Cortex of kidney (tissue), 1 donor: ENCODE measurements around the gene DBR1.
"Not testable (repeated sequence)": the region's sequence is repeated elsewhere in the genome, so short reads cannot be mapped to it uniquely, and the experiment has no call there.

ENCODE experiments used
- DNase-seq: peaks from one replicate; lab custom pipeline; 2025; lab: John Stamatoyannopoulos, UW

DBR1 gene

GRCh38 chr3:138186803-138187295 is 12.1 kb upstream of the DBR1 start:
- DNase-seq, result no peak

GRCh38 chr3:138186221-138186620 is 11.5 kb upstream of the DBR1 start:
- DNase-seq, result no peak

GRCh38 chr3:138184994-138185393 is 10.3 kb upstream of the DBR1 start:
- no peak for DNase-seq

- no peak for DNase-seq
Observed at GRCh38 chr3:138180375-138181029, 5.8 kb upstream of the DBR1 start.

GRCh38 chr3:138173769-138174420 is 826 bp downstream of the DBR1 start:
- DNase-seq, result no peak

GRCh38 chr3:138172625-138173024 is 2.1 kb downstream of the DBR1 start:
- no peak for DNase-seq

GRCh38 chr3:138165061-138165460 is 9.7 kb downstream of the DBR1 start:
- no peak for DNase-seq

- no peak for DNase-seq
Observed at GRCh38 chr3:138157743-138158142, 17.0 kb downstream of the DBR1 start.

- DNase-seq, result no peak
Observed at GRCh38 chr3:138154534-138154933, 20.2 kb downstream of the DBR1 start.

GRCh38 chr3:138148503-138148902 is 26.2 kb downstream of the DBR1 start:
- DNase-seq, result no peak

GRCh38 chr3:138142181-138142580 is 32.5 kb downstream of the DBR1 start:
- not testable (repeated sequence) for DNase-seq

GRCh38 chr3:138140940-138141339 is 33.8 kb downstream of the DBR1 start:
- DNase-seq, result no peak

- no peak for DNase-seq
Observed at GRCh38 chr3:138139691-138140090, 35.0 kb downstream of the DBR1 start.

- no peak for DNase-seq
Observed at GRCh38 chr3:138137861-138138260, 36.9 kb downstream of the DBR1 start.

- no peak for DNase-seq
Observed at GRCh38 chr3:138136201-138136600, 38.5 kb downstream of the DBR1 start.

- DNase-seq, result no peak
Observed at GRCh38 chr3:138135833-138136194, 38.9 kb downstream of the DBR1 start.

- no peak for DNase-seq
Observed at GRCh38 chr3:138135146-138135832, 39.4 kb downstream of the DBR1 start.

- no peak for DNase-seq
Observed at GRCh38 chr3:138132239-138132638, 42.5 kb downstream of the DBR1 start, which contains the start of gene A4GNT. Gene A4GNT, minus strand, starts transcription at chr3:138132390. Its CDS starts 1,134 bp downstream, at chr3:138131256.

GRCh38 chr3:138127636-138128365 is 46.9 kb downstream of the DBR1 start:
- no peak for DNase-seq

GRCh38 chr3:138125548-138126221 is 49.0 kb downstream of the DBR1 start:
- DNase-seq, result no peak

GRCh38 chr3:138124706-138125355 is 49.9 kb downstream of the DBR1 start:
- no peak for DNase-seq
